CD4-positive, alpha-beta T cell treated with Interleukin-17A for 4 hours (primary cell): Measurements from ENCODE around the gene PRKAG2.

ENCODE experiments used
- DNase-seq: peaks from one replicate; pipeline ENCODE4 v3.0.0-alpha.2; 2020; ENCODE audit warnings: mixed read lengths

PRKAG2 gene

GRCh38 chr7:151736403-151736909 lies 140.5 kb downstream of the PRKAG2 start:
- DNase-seq = no peak

GRCh38 chr7:151735851-151736402 lies 141.0 kb downstream of the PRKAG2 start:
- no peak for DNase-seq

GRCh38 chr7:151735186-151735850 lies 141.6 kb downstream of the PRKAG2 start:
- no peak for DNase-seq

- DNase-seq = no peak
These were observed 143.9 kb downstream of the PRKAG2 start for GRCh38 chr7:151732834-151733592.

GRCh38 chr7:151732292-151732691 lies 144.6 kb downstream of the PRKAG2 start:
- DNase-seq = no peak

GRCh38 chr7:151731022-151731441 lies 145.9 kb downstream of the PRKAG2 start:
- no peak for DNase-seq

GRCh38 chr7:151730591-151730990 lies 146.3 kb downstream of the PRKAG2 start:
- no peak for DNase-seq

- DNase-seq = no peak
These were observed 147.4 kb downstream of the PRKAG2 start for GRCh38 chr7:151729521-151729921.

GRCh38 chr7:151728746-151729145 lies 148.2 kb downstream of the PRKAG2 start:
- DNase-seq = no peak

GRCh38 chr7:151728286-151728660 lies 148.6 kb downstream of the PRKAG2 start:
- no peak for DNase-seq

GRCh38 chr7:151727579-151728285 lies 149.2 kb downstream of the PRKAG2 start:
- peak; percentile 48 for DNase-seq

GRCh38 chr7:151726652-151727578 lies 150.0 kb downstream of the PRKAG2 start:
- no peak for DNase-seq

GRCh38 chr7:151725844-151726651 lies 150.9 kb downstream of the PRKAG2 start:
- no peak for DNase-seq

GRCh38 chr7:151724920-151725584 lies 151.9 kb downstream of the PRKAG2 start:
- no peak for DNase-seq

GRCh38 chr7:151724250-151724915 lies 152.5 kb downstream of the PRKAG2 start:
- DNase-seq = no peak

GRCh38 chr7:151723321-151723720 lies 153.6 kb downstream of the PRKAG2 start:
- DNase-seq = no peak

GRCh38 chr7:151722533-151722932 lies 154.4 kb downstream of the PRKAG2 start:
- no peak for DNase-seq

- no peak for DNase-seq
These were observed 155.2 kb downstream of the PRKAG2 start for GRCh38 chr7:151721694-151722093.

- DNase-seq = no peak
These were observed 155.7 kb downstream of the PRKAG2 start for GRCh38 chr7:151721236-151721635.

GRCh38 chr7:151720280-151720679 lies 156.6 kb downstream of the PRKAG2 start:
- DNase-seq = no peak
